Kasumi-1 (cell line): ENCODE measurements around the gene SULF2.
"Not testable (repeated sequence)": the region's sequence is repeated elsewhere in the genome, so short reads cannot be mapped to it uniquely, and the experiment has no call there.

Source experiments
- DNase-seq, 2 experiments: peaks; one replicate each; lab custom pipeline; 2025; lab: John Stamatoyannopoulos, UW

SULF2 gene

GRCh38 chr20:47785311-47785853 lies at the start of gene SULF2:
TSS of gene SULF2 (minus strand) at chr20:47785481. CDS start at chr20:47757363, 28,118 bp downstream.
- DNase-seq = no peak

GRCh38 chr20:47831675-47832074 lies 46.4 kb upstream of the SULF2 start:
- DNase-seq = not testable (repeated sequence)

- DNase-seq = not testable (repeated sequence)
These were observed 41.4 kb upstream of the SULF2 start for GRCh38 chr20:47826716-47827115.

GRCh38 chr20:47826006-47826405 lies 40.7 kb upstream of the SULF2 start:
- not testable (repeated sequence) for DNase-seq

- no peak for DNase-seq
These were observed 39.9 kb upstream of the SULF2 start for GRCh38 chr20:47825011-47825762.

- DNase-seq = not testable (repeated sequence)
These were observed 38.7 kb upstream of the SULF2 start for GRCh38 chr20:47823941-47824340.

GRCh38 chr20:47821481-47822100 lies 36.3 kb upstream of the SULF2 start:
- DNase-seq = no peak

- DNase-seq = no peak
These were observed 33.8 kb upstream of the SULF2 start for GRCh38 chr20:47818996-47819609.

- no peak for DNase-seq
These were observed 33.2 kb upstream of the SULF2 start for GRCh38 chr20:47818466-47818865.

GRCh38 chr20:47818016-47818415 lies 32.7 kb upstream of the SULF2 start:
- DNase-seq = no peak

GRCh38 chr20:47817573-47817972 lies 32.3 kb upstream of the SULF2 start:
- DNase-seq = no peak

GRCh38 chr20:47816487-47817451 lies 31.5 kb upstream of the SULF2 start:
- no peak for DNase-seq

- DNase-seq = no peak
These were observed 30.6 kb upstream of the SULF2 start for GRCh38 chr20:47815866-47816265.

GRCh38 chr20:47815416-47815806 lies 30.1 kb upstream of the SULF2 start:
- no peak for DNase-seq

GRCh38 chr20:47814632-47815415 lies 29.5 kb upstream of the SULF2 start:
- no peak for DNase-seq

- no peak for DNase-seq
These were observed 25.6 kb upstream of the SULF2 start for GRCh38 chr20:47810721-47811347.

GRCh38 chr20:47810116-47810677 lies 24.9 kb upstream of the SULF2 start:
- no peak for DNase-seq

- no peak for DNase-seq
These were observed 24.1 kb upstream of the SULF2 start for GRCh38 chr20:47809161-47809960.

- DNase-seq = no peak
These were observed 20.7 kb upstream of the SULF2 start for GRCh38 chr20:47805951-47806350.
